Effector CD4-positive, alpha-beta T cell (primary cell): Measurements from ENCODE around the gene PIWIL1.

Experiments
- DNase-seq: peaks from one replicate; pipeline ENCODE4 v3.0.0-alpha.2; 2020

Gene PIWIL1

DNA sequence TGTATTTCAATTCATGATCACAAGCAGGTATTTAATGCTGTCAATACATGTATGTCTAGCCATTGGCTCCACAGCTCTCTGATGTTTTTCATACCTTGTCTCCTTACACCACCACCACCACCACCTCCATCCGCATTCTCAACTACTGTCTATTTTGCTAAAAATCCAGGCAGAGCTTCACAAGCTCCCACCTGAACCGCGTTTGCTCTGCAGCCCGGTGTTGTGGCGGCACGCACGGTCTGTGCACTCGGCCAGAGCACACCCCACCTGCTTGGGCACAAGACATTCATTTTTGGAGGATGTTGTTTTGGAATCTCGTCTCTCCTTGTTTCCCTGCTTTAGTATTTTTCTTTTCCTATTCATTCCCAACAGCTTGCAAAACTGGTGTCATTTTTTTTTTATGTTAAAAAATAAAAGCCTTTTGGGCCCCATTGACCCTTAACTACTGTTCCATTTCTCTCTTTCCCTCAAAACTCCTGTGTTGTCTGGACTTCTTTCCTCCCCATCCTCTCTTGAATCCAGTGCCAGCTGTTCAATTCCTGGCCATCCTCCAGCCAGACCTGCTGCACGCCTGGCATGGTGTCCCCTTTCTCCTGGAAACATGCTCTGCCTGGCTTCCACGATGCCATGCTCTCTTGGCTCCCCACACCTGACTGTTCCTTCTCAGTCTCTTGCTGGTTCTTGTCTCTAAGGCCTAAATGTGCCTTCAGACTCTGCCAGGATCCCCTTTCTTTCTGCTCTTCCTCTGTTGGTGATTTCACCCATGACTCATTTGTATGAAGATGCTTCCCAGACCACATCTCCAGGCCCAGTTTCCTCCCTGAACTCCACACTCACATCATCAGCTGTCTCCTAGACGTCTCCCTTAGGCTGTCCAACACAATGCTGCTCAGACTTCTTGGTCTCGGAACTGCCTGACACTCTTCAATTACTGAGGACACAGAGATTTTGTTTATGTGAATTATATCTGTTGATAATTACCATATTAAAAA, 37.9 kb downstream of the PIWIL1 start:
- no peak for DNase-seq

GRCh38 chr12:130382818-130383217, 45.1 kb downstream of the PIWIL1 start:
- no peak for DNase-seq

DNA sequence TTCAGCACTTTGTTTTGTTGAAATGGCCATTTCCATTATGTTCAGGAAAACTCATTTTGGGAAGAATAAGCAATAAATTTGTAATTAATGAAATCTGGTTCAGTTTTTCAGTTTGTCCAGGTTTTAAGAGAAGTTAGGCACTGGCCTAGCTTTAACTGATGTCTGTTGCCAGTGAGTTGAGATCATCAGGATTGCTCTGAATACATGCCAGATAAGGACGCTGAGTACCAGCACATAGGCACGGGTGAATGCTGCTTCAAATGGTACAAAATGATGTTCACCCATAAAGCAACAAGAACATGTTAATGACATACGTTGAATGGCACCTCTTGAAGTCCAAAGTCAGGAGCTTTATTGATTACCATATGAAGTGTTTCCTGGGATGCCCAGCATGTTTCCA, 46.5 kb downstream of the PIWIL1 start:
- DNase-seq = no peak

- DNase-seq = no peak
Observed at GRCh38 chr12:130385193-130385592, 47.5 kb downstream of the PIWIL1 start.

DNA sequence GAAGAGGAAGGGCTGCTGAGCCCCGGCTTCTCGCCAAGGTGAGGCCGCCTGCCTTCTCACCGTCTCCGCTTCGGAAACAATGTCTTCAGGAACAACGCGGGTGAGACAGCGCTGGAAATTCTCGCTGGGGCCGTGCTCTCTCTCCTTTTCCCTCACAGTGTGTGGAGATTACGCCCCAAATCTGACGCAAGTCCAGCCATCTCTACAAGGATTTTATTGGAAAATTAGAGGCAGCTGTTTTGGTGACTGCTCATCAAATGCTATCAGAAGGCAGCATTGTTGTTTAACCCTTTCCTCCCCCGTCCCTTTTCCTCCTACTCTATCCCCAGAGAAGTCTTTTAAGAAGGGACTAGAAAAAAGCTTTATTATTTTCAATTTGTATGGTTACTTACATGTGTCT, 53.5 kb downstream of the PIWIL1 start:
- no peak for DNase-seq

GRCh38 chr12:130394906-130395305, 57.2 kb downstream of the PIWIL1 start:
- DNase-seq = no peak

DNA sequence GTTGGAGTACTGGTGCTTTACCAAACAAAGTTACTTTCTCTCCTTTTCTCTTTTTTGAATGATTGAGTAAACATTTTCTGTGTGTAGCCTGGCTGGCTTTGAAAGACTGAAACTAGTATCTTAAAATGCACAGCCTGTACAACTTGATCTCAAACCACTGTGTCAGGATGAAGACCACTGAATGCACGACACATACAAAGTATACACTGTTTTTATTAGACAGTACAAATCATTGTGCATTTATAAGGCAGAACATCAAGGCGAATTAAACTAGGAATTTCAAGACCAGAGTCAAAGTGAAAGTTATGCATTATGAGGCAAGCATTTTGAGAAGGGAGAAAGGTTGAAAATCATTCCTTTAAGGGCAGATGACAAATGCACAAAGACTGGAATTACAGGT, 59.0 kb downstream of the PIWIL1 start:
- no peak for DNase-seq

DNA sequence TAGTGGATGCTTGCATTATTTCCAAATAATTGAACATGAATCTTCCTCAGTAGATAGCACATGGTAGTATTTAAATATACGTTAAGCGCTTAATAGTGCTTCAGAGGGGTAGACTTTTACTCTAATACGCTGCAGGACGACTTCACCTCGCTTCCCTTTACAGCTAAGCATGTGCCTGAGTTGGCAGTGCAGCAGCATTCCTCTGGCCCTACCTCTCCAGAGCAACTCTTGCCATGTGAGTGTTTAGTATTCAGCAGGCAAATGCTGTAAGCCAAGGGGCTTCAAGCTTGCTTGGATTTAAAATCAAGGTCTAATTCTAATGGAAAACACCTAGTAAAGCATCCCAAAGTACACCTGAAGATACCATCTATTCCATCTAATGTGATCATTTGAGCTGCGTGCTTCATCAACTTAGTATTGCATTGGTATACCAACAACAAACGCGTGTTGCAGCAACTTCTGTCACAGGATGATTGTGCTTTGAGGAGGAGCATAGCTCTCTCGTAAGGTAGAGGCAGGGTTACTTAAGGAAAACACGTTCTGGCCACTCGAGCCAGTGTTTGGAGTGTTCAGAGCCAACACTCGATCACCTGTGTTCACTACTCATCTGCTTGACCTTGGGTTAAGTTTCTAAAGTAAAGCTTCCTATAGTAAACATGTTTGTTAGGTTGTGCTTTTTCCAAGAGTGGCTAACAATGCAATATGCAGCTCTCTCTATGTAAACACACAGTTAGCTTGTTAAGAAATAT, 60.6 kb downstream of the PIWIL1 start:
- no peak for DNase-seq

DNA sequence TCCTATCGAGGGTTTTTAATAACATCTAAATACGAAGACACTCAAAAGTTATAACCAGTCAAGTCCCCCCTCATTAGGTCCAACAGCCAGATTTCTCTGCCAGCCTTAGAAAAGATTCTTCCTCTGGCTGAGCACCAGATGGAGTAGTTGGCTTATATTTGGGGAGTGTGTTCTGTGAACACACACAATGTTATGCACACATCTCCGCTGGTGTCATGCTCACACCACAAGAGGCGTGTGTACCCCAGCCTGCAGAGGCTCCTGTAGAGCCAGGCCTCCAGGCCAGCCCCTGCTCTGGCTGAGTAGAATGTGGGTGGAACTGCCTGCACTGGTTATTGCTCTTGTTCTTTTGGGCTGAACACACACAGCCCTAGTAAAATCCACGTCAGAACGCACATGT, 64.0 kb downstream of the PIWIL1 start:
- no peak for DNase-seq

GRCh38 chr12:130405332-130405731, 67.6 kb downstream of the PIWIL1 start:
- no peak for DNase-seq

GRCh38 chr12:130412384-130412783, 74.7 kb downstream of the PIWIL1 start:
- DNase-seq = no peak

GRCh38 chr12:130413909-130414308, 76.2 kb downstream of the PIWIL1 start:
- DNase-seq = no peak

DNA sequence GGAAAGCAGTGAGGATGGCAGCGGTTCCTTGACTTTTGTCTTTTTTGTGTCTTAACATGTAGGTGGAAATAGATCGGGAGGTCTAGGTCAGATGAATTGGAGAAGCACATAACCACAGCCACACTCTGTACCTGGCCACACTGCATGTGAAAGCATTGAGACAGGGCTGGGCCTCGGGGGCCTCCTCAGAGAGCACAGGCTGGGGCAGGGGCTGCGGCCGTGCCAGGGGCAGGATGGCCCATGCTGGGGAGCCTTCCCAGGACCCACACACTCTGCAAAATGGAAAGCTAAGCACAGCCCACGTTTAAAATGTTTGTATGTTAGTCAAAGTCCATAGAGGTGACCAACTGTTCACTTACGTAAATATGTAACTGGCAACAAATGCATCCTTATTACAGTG, 76.7 kb downstream of the PIWIL1 start:
- no peak for DNase-seq

DNA sequence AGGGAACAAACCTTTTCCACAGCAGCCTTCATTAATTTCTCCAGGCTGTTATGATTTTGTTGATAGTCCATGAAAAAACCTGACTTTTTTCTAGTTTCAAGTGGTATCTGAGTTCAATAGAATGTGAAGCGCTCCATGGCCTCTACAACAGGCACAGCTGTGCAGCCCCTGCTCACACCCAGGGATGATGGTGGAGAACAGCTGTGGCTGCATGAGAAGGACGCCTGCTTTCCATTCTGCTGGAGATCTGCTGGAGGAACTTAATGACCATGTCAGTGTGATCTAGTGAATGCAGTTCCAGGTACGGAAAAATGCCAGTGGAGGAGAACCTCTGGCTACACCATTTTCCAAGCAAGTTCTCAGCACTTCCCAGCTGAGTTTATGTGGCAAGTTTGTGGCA, 80.6 kb downstream of the PIWIL1 start:
- DNase-seq = no peak

GRCh38 chr12:130419116-130419515, 81.4 kb downstream of the PIWIL1 start:
- no peak for DNase-seq

GRCh38 chr12:130420071-130420470, 82.4 kb downstream of the PIWIL1 start:
- DNase-seq = no peak

GRCh38 chr12:130421896-130422295, 84.2 kb downstream of the PIWIL1 start:
- no peak for DNase-seq
